Endodermal cell (in vitro differentiated cells): ENCODE measurements around the gene SCYL2. TPM values are rescaled to one million over a fixed set of nuclear protein-coding genes. Genes with fewer than 3 reads are reported as not detected.

Experiments used
- DNase-seq: peaks from one replicate; pipeline ENCODE4 v3.0.0-alpha.2; 2017
- H3K27ac ChIP-seq: 2 replicates; pipeline ENCODE4 v1.5.1; 2013; ENCODE audit warnings: mild to moderate bottlenecking, low read depth, low read length, moderate library complexity
- H3K27me3 ChIP-seq: 2 replicates; pipeline ENCODE4 v1.6.1; 2013; ENCODE audit warnings: mild to moderate bottlenecking, low read length, moderate library complexity; ENCODE audit not compliant: insufficient read depth, control insufficient read depth, poor library complexity, severe bottlenecking
- H3K36me3 ChIP-seq: 2 replicates; pipeline ENCODE4 v1.7.0; 2013; ENCODE audit warnings: mild to moderate bottlenecking, low read length, moderate library complexity; ENCODE audit not compliant: control insufficient read depth, insufficient read depth
- H3K4me1 ChIP-seq: one replicate; pipeline ENCODE4 v1.7.0; 2013; ENCODE audit warnings: low read length; ENCODE audit not compliant: control insufficient read depth, insufficient read depth
- H3K4me3 ChIP-seq: 2 replicates; pipeline ENCODE4 v1.5.1; 2013; ENCODE audit warnings: mild to moderate bottlenecking, low read length, moderate library complexity
- H3K9ac ChIP-seq: 2 replicates; pipeline ENCODE4 v1.6.1; 2013; ENCODE audit warnings: mild to moderate bottlenecking, low read length, moderate library complexity; ENCODE audit not compliant: poor library complexity, severe bottlenecking; ENCODE audit errors: extremely low read depth
- H3K9me3 ChIP-seq: 2 replicates; pipeline ENCODE4 v1.6.1; 2013; ENCODE audit warnings: mild to moderate bottlenecking, low read length, moderate library complexity; ENCODE audit not compliant: control insufficient read depth
- H3K27ac Mint-ChIP-seq: 2 replicates; pipeline ENCODE4 v1.8.0; 2020; ENCODE audit warnings: mixed read lengths
- H3K27me3 Mint-ChIP-seq: 2 replicates; pipeline ENCODE4 v1.8.0; 2021; ENCODE audit warnings: mild to moderate bottlenecking, mixed read lengths; ENCODE audit not compliant: insufficient read depth
- H3K36me3 Mint-ChIP-seq: 2 replicates; pipeline ENCODE4 v1.8.0; 2020; ENCODE audit warnings: low read depth, mixed read lengths
- H3K4me1 Mint-ChIP-seq: 2 replicates; pipeline ENCODE4 v1.8.0; 2020; ENCODE audit warnings: mixed read lengths
- H3K4me3 Mint-ChIP-seq: 2 replicates; pipeline ENCODE4 v1.8.0; 2020; ENCODE audit warnings: mild to moderate bottlenecking, moderate library complexity, mixed read lengths
- H3K9me3 Mint-ChIP-seq: 2 replicates; pipeline ENCODE4 v1.8.0; 2020; ENCODE audit warnings: mild to moderate bottlenecking, mixed read lengths
- CTCF ChIP-seq: fragments of 200-600 bp; sonication (generic); conservative IDR thresholded peaks from 2 replicates; pipeline ENCODE4 v1.5.0; 2021; ENCODE audit warnings: antibody characterized with exemption, mild to moderate bottlenecking
- WGBS, 2 experiments: methylation state at CpG; one replicate each; pipeline versions ENCODE4 v1.1.5 to v1.1.7; 2013; ENCODE audit warnings: missing lambda C conversion rate in 2 of 2, mixed read lengths in 1 of 2; ENCODE audit not compliant: insufficient coverage in 1 of 2, insufficient read length in 1 of 2; 5-methylcytosine and 5-hydroxymethylcytosine counted together
- total RNA-seq, 2 donors: library from RNA; stranded (reverse); fragmentation: NEBNext Ultra II Directional in 1 of 2; extraction: Animal tissue kit (Norgen Biotek cat#: 25700) in 1 of 2; gene quantifications; 2 replicates in 1 of 2; 3 replicates in 1 of 2; pipeline ENCODE4 v1.2.1, GENCODE V29; 2021

The SCYL2 gene
- total RNA-seq, 2 donors from 2014 or later = 54.5 to 59.6 TPM

GRCh38 chr12:100332852-100333251 is 65.9 kb downstream of the SCYL2 start:
- Histone ChIP-seq H3K9ac (no peak overlapping the region), H3K9me3 (no peaks in the 10 kb centered on the region), H3K4me3 (no peak overlapping the region), H3K36me3 (peaks cover 94% of the 10 kb centered on the region), H3K4me1 (no peaks in the 10 kb centered on the region), H3K27ac (no peak overlapping the region), H3K27me3 (no peaks in the 10 kb centered on the region)
- Mint-ChIP-seq H3K36me3 (peaks cover 45% of the 10 kb centered on the region), H3K9me3 (no peaks in the 10 kb centered on the region), H3K27ac (no peak overlapping the region), H3K4me3 (no peak overlapping the region), H3K27me3 (no peaks in the 10 kb centered on the region), H3K4me1 (no peaks in the 10 kb centered on the region)
- no peak for TF ChIP-seq CTCF
- no peak for DNase-seq
- WGBS, 2 experiments = 93 to 100% methylated on average over 1 to 2 of the region's 2 CpGs

- Histone ChIP-seq H3K27me3 (no peaks in the 10 kb centered on the region), H3K9me3 (no peaks in the 10 kb centered on the region), H3K27ac (no peak overlapping the region), H3K4me1 (no peaks in the 10 kb centered on the region), H3K9ac (no peak overlapping the region), H3K4me3 (no peak overlapping the region), H3K36me3 (peaks cover 74% of the 10 kb centered on the region)
- H3K27ac Mint-ChIP-seq = no peak overlapping the region
- no peak overlapping the region for H3K4me3 Mint-ChIP-seq
- H3K36me3 Mint-ChIP-seq = peaks cover 33% of the 10 kb centered on the region
- WGBS, 2 experiments = 97% methylated on average over 2 of the region's 3 CpGs; no CpG with 5 or more reads in 1 of the 2 experiments
- TF ChIP-seq CTCF = no peak
- no peak for DNase-seq
- peaks cover under 1% of the 10 kb centered on the region for H3K9me3 Mint-ChIP-seq
- no peaks in the 10 kb centered on the region for H3K4me1 Mint-ChIP-seq
- no peaks in the 10 kb centered on the region for H3K27me3 Mint-ChIP-seq
Observed at GRCh38 chr12:100337299-100337698, 70.3 kb downstream of the SCYL2 start.

GRCh38 chr12:100337727-100338126 is 70.8 kb downstream of the SCYL2 start:
- Mint-ChIP-seq H3K27ac (no peak overlapping the region), H3K27me3 (no peaks in the 10 kb centered on the region), H3K4me3 (no peak overlapping the region), H3K4me1 (no peaks in the 10 kb centered on the region), H3K36me3 (peaks cover 35% of the 10 kb centered on the region), H3K9me3 (peaks cover 4% of the 10 kb centered on the region)
- H3K4me3 ChIP-seq = no peak overlapping the region
- H3K4me1 ChIP-seq = no peaks in the 10 kb centered on the region
- H3K36me3 ChIP-seq = peaks cover 74% of the 10 kb centered on the region
- no peak overlapping the region for H3K9ac ChIP-seq
- DNase-seq = no peak
- H3K27me3 ChIP-seq = no peaks in the 10 kb centered on the region
- H3K9me3 ChIP-seq = no peaks in the 10 kb centered on the region
- TF ChIP-seq CTCF = no peak
- H3K27ac ChIP-seq = no peak overlapping the region
